HCT116 (cell line): Measurements from ENCODE around the gene NSD2. TPM values are rescaled to one million over a fixed set of nuclear protein-coding genes. Genes with fewer than 3 reads are reported as not detected.

ENCODE experiments used
- ATAC-seq: fragments of 200-7000 bp; cut with Tn5 transposase; 2 replicates; pipeline ENCODE4 v1.9.1; 2020; ENCODE audit warnings: mild to moderate bottlenecking, moderate library complexity
- BruUV-seq: library from RNA; stranded (reverse); fragments of 400-500 nt; replicated peaks from 2 replicates; lab custom pipeline; 2021; lab: Mats Ljungman, UMichigan
- CTCF ChIA-PET: fragments of 300-600 bp; sonication (Branson Sonifier 250); formaldehyde crosslinking; loops from one replicate; lab custom pipeline; 2021; ENCODE audit warnings: antibody characterized with exemption; lab: Charles Lee
- POLR2A ChIA-PET: fragments of 300-600, 350-600 bp; sonication (Branson Sonifier 250); formaldehyde crosslinking; loops from one replicate; lab custom pipeline; 2021; ENCODE audit warnings: antibody characterized with exemption; lab: Charles Lee
- RAD21 ChIA-PET, 2 experiments: fragments of 300-600 bp; sonication (Branson Sonifier 250); formaldehyde crosslinking; loops; one replicate each; lab custom pipeline; 2023; ENCODE audit warnings: low total read pairs in 2 of 2; ENCODE audit not compliant: uncharacterized antibody in 2 of 2, unreplicated experiment in 2 of 2, low non-redundant PET in 1 of 2; lab: Charles Lee
- DNase-seq: peaks from one replicate; pipeline ENCODE4 v3.0.0-alpha.2; 2010; ENCODE audit warnings: low read depth, low spot score
- H2AFZ ChIP-seq: fragments of 200-600 bp; shearing (Covaris generic), sonication (generic); 2 replicates; pipeline ENCODE4 v1.6.1; 2017; ENCODE audit warnings: low read depth, mixed run types, mixed read lengths, antibody characterized with exemption, low read length; ENCODE audit not compliant: poor library complexity, severe bottlenecking
- H3K27ac ChIP-seq: 2 replicates; pipeline ENCODE4 v1.5.1; 2012; ENCODE audit warnings: low read depth, low read length
- H3K27me3 ChIP-seq: fragments of 200-600 bp; sonication (generic); 2 replicates; pipeline ENCODE4 v1.6.1; 2016; ENCODE audit warnings: mixed run types, low read length, mixed read lengths; ENCODE audit not compliant: insufficient read depth
- H3K36me3 ChIP-seq, 2 experiments: fragments of 200-500 bp in 1 of 2; fragments of 200-600 bp in 1 of 2; sonication (Bioruptor generic) in 1 of 2; sonication (generic) in 1 of 2; 2 replicates each; pipeline versions ENCODE4 v1.5.1 to v1.6.1; 2014 to 2016; ENCODE audit warnings: low read length in 2 of 2, inconsistent platforms in 1 of 2, mixed read lengths in 1 of 2, mixed run types in 1 of 2; ENCODE audit not compliant: insufficient read depth in 2 of 2, control insufficient read depth in 1 of 2
- H3K4me1 ChIP-seq, 2 experiments: fragments of 200-600 bp in 1 of 2; sonication (generic) in 1 of 2; 2 replicates each; pipeline versions ENCODE4 v1.5.1 to v1.6.1; 2012 to 2017; ENCODE audit warnings: low read length in 2 of 2, inconsistent platforms in 1 of 2, mild to moderate bottlenecking in 1 of 2, mixed read lengths in 1 of 2, mixed run types in 1 of 2, moderate library complexity in 1 of 2; ENCODE audit not compliant: insufficient read depth in 2 of 2, control insufficient read depth in 1 of 2
- H3K4me2 ChIP-seq: fragments of 200-600 bp; sonication (generic); 2 replicates; pipeline ENCODE4 v1.6.1; 2017; ENCODE audit warnings: mixed run types, low read length, mixed read lengths
- H3K4me3 ChIP-seq, 2 experiments: fragments of 200-600 bp in 1 of 2; sonication (generic) in 1 of 2; replicated peaks in 1 of 2; 2 replicates each; pipeline ENCODE4 v1.5.1; 2011 to 2016; ENCODE audit warnings: low read length in 2 of 2, control low read depth in 1 of 2, low read depth in 1 of 2, mild to moderate bottlenecking in 1 of 2, mixed read lengths in 1 of 2, mixed run types in 1 of 2
- H3K79me2 ChIP-seq: fragments of 200-600 bp; sonication (generic); 2 replicates; pipeline ENCODE4 v1.6.1; 2017; ENCODE audit warnings: mild to moderate bottlenecking, mixed run types, low read length, moderate library complexity, mixed read lengths; ENCODE audit not compliant: insufficient read depth
- H3K9ac ChIP-seq: fragments of 200-600 bp; sonication (generic); 2 replicates; pipeline ENCODE4 v1.6.1; 2016; ENCODE audit warnings: low read length, mixed read lengths
- H3K9me2 ChIP-seq: fragments of 200-600 bp; sonication (generic), shearing (Covaris generic); 2 replicates; pipeline ENCODE4 v1.6.1; 2017; ENCODE audit warnings: mixed run types, mild to moderate bottlenecking, moderate library complexity; ENCODE audit not compliant: insufficient read depth
- H3K9me3 ChIP-seq, 2 experiments: fragments of 200-500 bp in 1 of 2; fragments of 200-600 bp in 1 of 2; sonication (Bioruptor generic) in 1 of 2; sonication (generic) in 1 of 2; 2 replicates each; pipeline ENCODE4 v1.6.1; 2014 to 2017; ENCODE audit warnings: low read length in 2 of 2, mixed read lengths in 2 of 2, inconsistent platforms in 1 of 2, low read depth in 1 of 2, mild to moderate bottlenecking in 1 of 2, mixed run types in 1 of 2, moderate library complexity in 1 of 2; ENCODE audit not compliant: control insufficient read depth in 1 of 2, insufficient read depth in 1 of 2
- H4K20me1 ChIP-seq: fragments of 200-600 bp; sonication (generic), shearing (Covaris generic); 2 replicates; pipeline ENCODE4 v1.6.1; 2017; ENCODE audit warnings: mixed run types, mild to moderate bottlenecking, moderate library complexity; ENCODE audit not compliant: insufficient read depth
- ATF3 ChIP-seq: IDR thresholded peaks from 2 replicates; pipeline ENCODE4 v1.6.1; 2012
- CBX3 ChIP-seq: IDR thresholded peaks from 2 replicates; pipeline ENCODE4 v1.6.1; 2012; ENCODE audit warnings: low read depth
- CEBPB ChIP-seq: IDR thresholded peaks from 2 replicates; pipeline ENCODE4 v1.6.1; 2012; ENCODE audit warnings: low read depth
- CTCF ChIP-seq, 3 experiments: fragments of 200-600 bp in 1 of 3; sonication (generic) in 1 of 3; IDR thresholded peaks in 2 of 3; conservative IDR thresholded peaks in 1 of 3; 2 replicates each; pipeline ENCODE4 v1.5.1; 2012 to 2017; ENCODE audit warnings: low read depth in 2 of 3, low read length in 2 of 3, antibody characterized with exemption in 1 of 3, borderline replicate concordance in 1 of 3, control low read depth in 1 of 3, mild to moderate bottlenecking in 1 of 3, mixed read lengths in 1 of 3, mixed run types in 1 of 3, moderate library complexity in 1 of 3; ENCODE audit not compliant: insufficient read depth in 1 of 3
- EGR1 ChIP-seq: IDR thresholded peaks from 2 replicates; pipeline ENCODE4 v1.6.1; 2012; ENCODE audit warnings: low read depth
- ELF1 ChIP-seq: IDR thresholded peaks from 2 replicates; pipeline ENCODE4 v1.6.1; 2012; ENCODE audit warnings: low read depth, borderline replicate concordance
- EZH2 ChIP-seq: fragments of 200-600 bp; sonication (generic); IDR thresholded peaks from 2 replicates; pipeline ENCODE4 v1.6.1; 2017; ENCODE audit warnings: antibody characterized with exemption, mixed run types
- EZH2phosphoT487 ChIP-seq: fragments of 200-600 bp; IDR thresholded peaks from 2 replicates; pipeline ENCODE4 v1.6.1; 2018; ENCODE audit warnings: antibody characterized with exemption, borderline replicate concordance
- FOSL1 ChIP-seq: IDR thresholded peaks from 2 replicates; pipeline ENCODE4 v1.6.1; 2012; ENCODE audit warnings: low read depth
- MAX ChIP-seq: IDR thresholded peaks from 2 replicates; pipeline ENCODE4 v1.6.1; 2012
- POLR2A ChIP-seq: IDR thresholded peaks from 2 replicates; pipeline ENCODE4 v1.7.0; 2011; ENCODE audit warnings: borderline replicate concordance; ENCODE audit not compliant: insufficient read depth, insufficient read length; ENCODE audit errors: extremely low read depth
- RAD21 ChIP-seq: IDR thresholded peaks from 2 replicates; pipeline ENCODE4 v1.6.1; 2012; ENCODE audit warnings: low read depth, mild to moderate bottlenecking
- REST ChIP-seq: IDR thresholded peaks from 2 replicates; pipeline ENCODE4 v1.6.1; 2012; ENCODE audit warnings: low read depth
- SIN3A ChIP-seq: IDR thresholded peaks from 2 replicates; pipeline ENCODE4 v1.6.1; 2012; ENCODE audit warnings: low read depth
- SP1 ChIP-seq: IDR thresholded peaks from 2 replicates; pipeline ENCODE4 v1.6.1; 2012; ENCODE audit warnings: low read depth
- SRF ChIP-seq: IDR thresholded peaks from 2 replicates; pipeline ENCODE4 v1.6.1; 2012; ENCODE audit warnings: low read depth
- TCF7L2 ChIP-seq: IDR thresholded peaks from 2 replicates; pipeline ENCODE4 v1.7.0; 2011; ENCODE audit warnings: borderline replicate concordance, inconsistent platforms; ENCODE audit not compliant: insufficient read depth, insufficient read length; ENCODE audit errors: extremely low read depth
- YY1 ChIP-seq: IDR thresholded peaks from 2 replicates; pipeline ENCODE4 v1.6.1; 2011; ENCODE audit warnings: low read length, low read depth, moderate library complexity, mild to moderate bottlenecking; ENCODE audit not compliant: insufficient replicate concordance; ENCODE audit errors: extremely low read depth
- ZBTB33 ChIP-seq: IDR thresholded peaks from 2 replicates; pipeline ENCODE4 v1.6.1; 2011; ENCODE audit warnings: mild to moderate bottlenecking, low read length, moderate library complexity; ENCODE audit not compliant: insufficient replicate concordance; ENCODE audit errors: extremely low read depth
- ZNF274 ChIP-seq: fragments of 200-500 bp; sonication (Bioruptor generic); IDR thresholded peaks from 2 replicates; pipeline ENCODE4 v1.6.1; 2014; ENCODE audit warnings: mild to moderate bottlenecking, low read depth, low read length, inconsistent platforms
- intact Hi-C: fragments of 100-400 bp; cut with micrococcal nuclease; formaldehyde crosslinking; loops from 2 replicates; pipeline ENCODE4 v1.10.0; 2022
- total RNA-seq: library from RNA; stranded (reverse); gene quantifications from one replicate; pipeline ENCODE4 v1.2.1, GENCODE V29; 2021; ENCODE audit not compliant: unreplicated experiment

Gene NSD2
- total RNA-seq, 1 experiment from 2014 or later, result 145 TPM

GRCh38 chr4:1836650-1837049 is 34.5 kb upstream of the NSD2 start:
- no peak overlapping the region for H3K27ac ChIP-seq
- no peak for TF ChIP-seq RAD21
- no peak for TF ChIP-seq SRF
- no peak for TF ChIP-seq SP1
- TF ChIP-seq CEBPB, result no peak
- no peak for TF ChIP-seq EGR1
- TF ChIP-seq FOSL1, result no peak
- no peak for TF ChIP-seq SIN3A
- no peak for TF ChIP-seq TCF7L2
- TF ChIP-seq POLR2A, result no peak
- no peak for TF ChIP-seq YY1
- TF ChIP-seq CBX3, result no peak
- no peak for TF ChIP-seq ATF3
- no peak for TF ChIP-seq MAX
- no peak for TF ChIP-seq ZBTB33
- TF ChIP-seq ELF1, result no peak
- TF ChIP-seq CTCF (IDR thresholded peaks at IDR 0.05 in 2 of 3, conservative IDR thresholded peaks at IDR 0.05 in 1 of 3; ENCODE audit: borderline replicate concordance in 1 of 3, insufficient read depth in 1 of 3, low read depth in 2 of 3, low read length in 2 of 3), result no peak
- no peak for TF ChIP-seq ZNF274
- no peak for TF ChIP-seq EZH2phosphoT487
- no peak for TF ChIP-seq REST
- TF ChIP-seq EZH2, result no peak
- TF ChIP-seq, all 23 proteins: peak for 0
- BruUV-seq, result no TSS peak

More at GRCh38 chr4:1836650-1837049, 34.5 kb upstream of the NSD2 start:
- Histone ChIP-seq H3K9me2 (no peaks in the 10 kb centered on the region), H4K20me1 (no peaks in the 10 kb centered on the region), H3K4me1 (no peaks in the 10 kb centered on the region), H3K4me2 (no peak overlapping the region), H3K36me3 (peaks cover 35 to 46% of the 10 kb centered on the region in 2 experiments; a peak in 3 of 4 replicates), H3K27me3 (no peaks in the 10 kb centered on the region), H3K4me3 (no peak overlapping the region), H3K9ac (no peak overlapping the region), H3K9me3 (no peaks in the 10 kb centered on the region), H2AFZ (no peak overlapping the region), H3K79me2 (peaks cover 49% of the 10 kb centered on the region)
- intact Hi-C loops, result no loop called here
- RAD21 ChIA-PET, result no interaction called here
- CTCF ChIA-PET, result no interaction called here
- POLR2A ChIA-PET, result no interaction called here
- ATAC-seq (no peak), DNase-seq (no peak)
